Activated T-cell treated with anti-CD3 and anti-CD28 coated beads for 48 hours (primary cell): ENCODE results near the gene PYGM.
"Not testable (repeated sequence)": the region's sequence is repeated elsewhere in the genome, so short reads cannot be mapped to it uniquely, and the experiment has no call there.

Experiments used
- DNase-seq: peaks from one replicate; pipeline ENCODE4 v3.0.0-alpha.2; 2020; ENCODE audit warnings: low read depth

PYGM gene

DNA sequence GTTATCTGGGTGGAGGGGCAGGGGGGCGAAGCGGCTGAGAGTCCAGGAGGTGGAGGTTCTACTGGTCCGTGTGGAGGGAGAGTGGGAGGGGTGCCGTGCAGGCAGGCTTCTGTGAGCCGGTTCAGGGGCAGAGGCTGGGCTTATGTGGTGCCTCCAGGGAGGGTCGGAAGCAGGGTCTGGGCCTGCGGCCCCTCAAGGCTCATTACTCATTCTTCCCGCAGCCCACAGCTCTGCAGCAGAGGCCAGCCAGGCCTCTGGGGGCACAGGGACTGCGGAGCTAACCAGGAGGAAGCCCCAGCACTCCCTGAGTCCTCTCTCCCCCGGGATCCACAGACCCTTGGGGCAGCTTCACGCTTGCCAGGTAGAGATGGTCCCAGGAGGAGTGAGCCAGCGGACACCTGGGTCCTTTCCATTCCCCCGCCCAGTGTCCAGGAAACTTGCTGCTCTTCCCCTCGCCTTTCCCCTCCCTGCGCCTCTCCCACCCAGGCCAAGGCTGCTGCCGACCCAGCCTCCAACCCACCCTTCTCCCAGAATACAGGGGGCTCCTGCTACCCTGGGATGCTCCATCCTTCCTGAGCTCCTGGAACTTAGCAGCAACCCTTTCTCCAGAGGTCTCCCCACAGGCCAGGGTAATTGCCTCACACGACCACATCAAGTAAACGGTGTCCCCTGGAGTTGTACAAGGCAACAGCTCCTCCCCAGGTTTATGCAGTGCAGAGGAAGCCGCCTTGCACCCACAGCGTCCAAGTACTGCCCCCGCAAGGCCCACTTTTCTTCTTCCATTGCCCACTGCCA, 43.1 kb downstream of the PYGM start:
- no peak for DNase-seq

DNA sequence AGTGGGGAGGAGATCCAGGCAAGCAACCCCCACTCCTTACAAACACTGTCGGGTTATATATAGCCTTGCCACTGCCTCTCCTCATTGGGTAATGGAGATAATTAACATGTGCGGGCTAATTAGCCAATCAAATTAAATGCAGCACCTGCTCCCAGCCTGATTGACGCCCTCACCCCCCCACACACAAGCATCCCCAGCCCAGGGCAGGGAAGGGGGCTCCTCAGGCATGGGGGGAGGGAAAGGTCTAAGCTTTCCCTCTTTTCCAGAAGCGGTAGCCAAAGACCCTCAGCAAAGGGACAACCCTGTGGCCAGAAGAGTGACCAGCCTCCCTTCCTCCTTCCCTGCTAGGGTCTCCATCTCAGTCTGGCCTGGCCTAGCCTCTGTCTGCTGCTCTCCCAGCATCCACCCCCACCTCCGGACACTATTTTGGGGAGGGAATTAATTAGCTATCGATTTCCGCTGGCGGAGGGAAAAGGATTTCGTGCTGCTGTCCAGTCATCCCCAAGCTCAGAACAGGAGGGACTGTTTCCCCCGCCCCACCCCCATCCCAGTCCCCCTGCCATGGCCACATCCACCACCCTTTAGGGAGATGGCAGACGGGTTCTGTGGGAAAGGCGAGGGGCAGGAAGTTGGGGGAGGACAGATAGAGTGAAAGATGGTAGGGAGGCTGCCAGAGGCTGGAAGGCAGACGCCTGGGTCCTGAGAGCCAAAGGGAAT, 43.9 kb downstream of the PYGM start:
- no peak for DNase-seq

DNA sequence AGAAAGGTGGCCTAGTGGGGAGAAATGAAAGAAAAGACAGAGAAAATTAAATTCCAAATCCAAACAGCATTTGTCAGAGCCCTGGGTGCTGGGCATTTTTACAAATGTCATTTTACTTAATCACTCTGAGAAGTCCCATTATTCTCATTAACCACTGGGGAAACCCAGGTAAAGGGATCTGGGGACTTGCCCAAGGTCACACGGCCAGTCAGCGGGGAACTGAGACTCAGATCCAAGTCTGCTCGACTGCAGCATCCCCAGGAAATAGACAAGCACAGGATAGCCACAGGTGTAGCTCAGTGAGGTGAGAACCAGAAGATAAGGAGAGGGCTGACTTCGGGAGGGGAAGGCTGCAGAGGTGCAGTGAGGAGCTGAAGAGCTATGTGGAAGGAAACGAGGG, 44.7 kb downstream of the PYGM start:
- DNase-seq: no peak

DNA sequence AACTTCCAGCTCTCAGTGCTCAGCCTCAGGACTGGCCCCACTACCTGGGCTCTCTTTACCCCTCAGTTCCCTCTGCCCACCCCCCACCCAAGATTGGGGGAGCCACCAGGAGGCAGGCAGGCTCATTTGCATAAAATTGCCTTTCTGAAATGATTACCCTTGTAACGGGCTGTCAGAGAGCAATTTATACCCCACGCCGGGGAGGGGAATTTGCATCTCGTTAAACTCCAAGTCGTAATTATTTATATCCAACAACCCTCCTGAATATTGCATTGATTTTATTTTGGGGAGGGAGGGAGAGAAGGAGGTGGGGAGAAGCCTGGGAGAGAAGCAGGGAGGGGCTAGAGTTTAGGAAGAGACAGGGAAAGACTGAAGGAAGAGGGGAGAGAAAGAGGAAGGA, 45.1 kb downstream of the PYGM start:
- DNase-seq: no peak

DNA sequence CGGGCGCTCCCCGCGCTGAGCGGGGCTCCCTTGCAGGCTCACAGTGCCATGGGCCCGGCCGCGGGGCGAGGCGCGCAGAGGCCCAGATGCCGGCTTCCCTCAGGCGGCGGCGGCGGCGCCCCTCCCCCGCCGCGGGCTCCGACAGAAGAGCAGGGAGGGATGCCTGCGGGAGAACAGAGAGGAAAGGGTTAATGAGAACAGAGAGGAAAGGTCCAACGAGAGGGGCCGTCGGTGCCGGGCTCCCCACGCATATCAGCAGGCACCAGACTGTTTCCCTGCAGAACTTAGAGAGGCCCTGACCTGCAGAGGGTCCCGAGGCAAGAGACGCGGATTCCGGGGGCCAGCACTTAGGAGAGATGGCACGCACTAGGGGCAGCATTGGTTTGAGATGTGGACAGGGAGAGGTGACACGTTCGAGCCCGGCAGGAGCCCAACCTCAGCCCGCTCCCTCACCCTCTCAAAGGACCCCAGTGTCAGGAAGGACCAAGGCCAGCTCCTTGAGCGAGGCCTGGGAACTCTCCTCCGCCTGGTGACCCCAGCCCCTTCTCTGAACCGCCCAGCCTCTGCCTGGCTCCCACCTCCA, 45.9 kb downstream of the PYGM start:
- DNase-seq: no peak

DNA sequence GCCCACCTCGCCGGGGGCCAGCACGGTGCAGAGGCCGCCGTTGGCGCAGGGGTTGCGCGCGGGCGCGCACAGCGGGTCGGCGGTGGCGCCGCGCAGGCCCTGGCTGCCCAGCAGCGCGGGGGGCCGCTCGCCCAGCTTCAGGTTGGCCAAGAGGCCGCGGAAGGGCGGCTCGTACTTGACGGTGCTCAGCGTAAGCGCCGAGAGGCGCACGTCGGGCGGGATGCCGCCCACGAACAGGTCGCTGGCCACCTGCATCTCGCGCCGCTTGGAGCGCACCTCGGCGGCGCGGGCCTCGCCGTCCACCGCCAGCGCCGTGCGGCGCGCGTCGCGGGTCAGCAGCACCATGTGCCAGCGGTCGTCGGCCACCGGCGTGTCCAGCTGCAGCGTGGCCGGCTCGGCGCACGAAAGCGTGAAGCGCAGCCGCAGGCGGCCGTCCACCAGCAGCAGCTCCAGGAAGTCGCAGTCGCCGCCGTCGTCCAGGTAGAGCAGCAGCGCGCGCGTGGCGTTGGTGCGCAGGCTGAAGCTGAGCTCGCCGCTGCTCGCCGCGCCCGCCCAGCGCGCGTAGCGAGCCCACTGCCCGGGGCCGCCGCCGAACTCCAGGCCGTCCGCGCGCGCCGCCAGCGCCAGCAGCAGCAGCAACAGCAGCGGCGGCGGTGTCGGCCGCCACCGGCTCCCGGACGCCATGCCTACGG, 46.6 kb downstream of the PYGM start:
- DNase-seq: no peak

DNA sequence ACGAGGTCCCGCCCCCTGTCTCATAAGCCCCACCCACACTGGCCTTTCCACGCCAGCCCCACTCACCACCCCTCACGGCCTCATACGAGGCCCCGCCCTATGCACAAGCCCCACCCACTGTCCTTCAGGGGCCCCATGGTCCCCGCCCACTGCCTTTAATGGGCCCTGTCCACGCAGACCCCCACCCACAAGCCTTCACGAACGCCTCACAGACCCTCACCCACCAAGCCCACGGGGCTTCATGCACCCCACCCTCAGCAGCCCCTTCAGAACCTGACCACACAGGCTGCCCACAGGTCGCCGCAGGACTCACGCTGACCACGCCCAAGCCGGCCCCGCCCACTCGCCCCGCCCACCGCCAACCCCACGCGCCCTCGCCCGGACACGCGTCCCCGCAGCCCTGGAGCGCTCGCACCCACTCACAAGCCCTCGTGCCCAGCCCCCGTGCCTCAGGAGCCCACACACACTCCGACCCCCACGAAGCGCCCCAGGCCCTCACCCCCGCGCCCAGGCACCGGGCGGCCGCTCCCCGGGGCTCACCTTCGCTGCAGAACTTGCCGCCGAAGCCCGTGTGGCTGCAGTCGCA, 47.3 kb downstream of the PYGM start:
- no peak for DNase-seq

DNA sequence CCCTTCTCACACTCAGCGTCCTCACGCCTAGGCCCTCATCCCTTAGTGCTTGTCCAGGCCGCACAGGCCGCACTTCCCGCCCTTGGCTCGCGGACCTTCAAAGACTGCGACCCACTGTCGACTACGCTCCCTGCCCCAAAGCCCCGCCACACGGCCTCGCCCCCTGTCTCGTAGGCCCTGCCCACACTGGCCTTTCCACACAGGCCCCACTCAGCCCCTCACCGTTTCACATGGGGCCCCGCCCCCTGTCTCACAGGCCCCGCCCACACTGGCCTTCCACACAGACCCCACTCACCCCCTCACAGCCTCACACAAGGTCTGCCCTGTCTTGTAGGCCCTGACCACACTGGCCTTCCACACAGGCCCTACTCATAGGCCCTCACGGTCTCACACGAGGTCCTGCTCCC, 47.8 kb downstream of the PYGM start:
- no peak for DNase-seq

DNA sequence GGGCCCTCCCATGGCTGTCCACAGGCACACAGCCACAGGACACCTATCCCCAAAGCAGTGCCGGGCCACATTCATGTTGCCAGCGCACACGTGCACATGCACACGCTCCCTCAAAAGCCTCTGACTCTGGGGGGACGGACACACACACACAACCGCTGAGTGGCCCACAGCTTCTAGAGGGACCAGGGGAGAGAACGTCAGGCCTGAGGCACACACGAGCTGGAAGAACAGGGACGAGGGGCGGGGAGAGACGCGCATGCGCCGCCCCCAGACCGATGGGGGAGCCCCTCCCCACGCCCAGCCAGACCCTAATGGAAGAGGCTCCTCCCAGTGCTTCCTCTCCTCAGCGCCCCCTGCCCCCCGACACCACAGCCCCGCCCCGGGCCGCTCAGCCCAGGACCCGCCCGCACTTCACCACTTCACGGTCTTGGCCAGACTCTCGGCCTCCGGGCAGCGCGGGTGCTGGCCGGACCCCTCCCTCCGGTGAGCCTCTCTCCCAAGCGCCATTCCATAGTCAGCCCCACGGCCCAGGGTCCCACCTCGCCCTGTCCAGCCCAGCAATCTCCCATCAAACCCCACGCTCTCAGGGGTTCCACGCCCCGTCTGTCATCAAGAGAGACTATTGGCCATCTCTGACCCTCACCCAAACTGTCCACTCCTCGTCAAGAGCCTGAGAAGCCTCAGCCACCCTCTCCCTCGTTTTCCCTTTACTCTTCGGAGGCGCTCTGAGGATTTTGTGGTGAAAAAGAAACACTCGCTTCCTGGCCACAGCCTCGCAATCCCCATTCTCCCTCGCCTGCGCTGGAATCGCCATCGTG, 48.4 kb downstream of the PYGM start:
- DNase-seq: no peak

DNA sequence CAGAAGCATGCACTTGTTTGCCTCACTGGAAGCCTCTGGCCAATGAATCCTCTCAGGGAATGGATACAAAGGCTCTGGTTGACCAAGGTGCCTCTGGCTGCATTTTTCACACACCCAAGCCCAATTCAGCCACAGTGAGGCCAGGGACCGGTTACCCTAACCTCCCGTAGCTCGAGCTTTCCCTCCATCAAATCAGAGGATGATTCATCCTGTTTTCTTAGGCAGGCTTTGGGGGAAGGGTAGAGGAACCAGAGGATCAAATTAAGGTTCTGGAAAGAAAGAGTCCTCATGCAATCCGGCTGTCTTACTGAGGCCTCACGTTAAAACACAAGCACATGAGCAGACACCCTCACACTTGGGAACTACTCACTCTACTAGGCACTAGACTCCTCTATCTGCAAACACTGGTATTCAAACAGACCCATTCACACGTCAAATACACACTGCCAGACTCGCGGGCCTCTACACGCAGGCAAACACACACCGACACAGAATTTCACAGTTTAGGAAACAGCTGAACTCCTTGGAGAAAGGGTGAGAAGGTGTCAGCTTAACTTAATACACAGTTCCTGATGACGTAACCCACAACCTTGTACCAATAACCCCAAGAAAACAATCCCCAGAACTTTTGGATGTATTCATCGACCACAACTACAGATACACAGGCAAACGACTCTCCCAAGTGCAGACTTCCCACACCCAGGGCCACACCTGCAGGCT, 49.2 kb downstream of the PYGM start:
- DNase-seq: no peak

DNA sequence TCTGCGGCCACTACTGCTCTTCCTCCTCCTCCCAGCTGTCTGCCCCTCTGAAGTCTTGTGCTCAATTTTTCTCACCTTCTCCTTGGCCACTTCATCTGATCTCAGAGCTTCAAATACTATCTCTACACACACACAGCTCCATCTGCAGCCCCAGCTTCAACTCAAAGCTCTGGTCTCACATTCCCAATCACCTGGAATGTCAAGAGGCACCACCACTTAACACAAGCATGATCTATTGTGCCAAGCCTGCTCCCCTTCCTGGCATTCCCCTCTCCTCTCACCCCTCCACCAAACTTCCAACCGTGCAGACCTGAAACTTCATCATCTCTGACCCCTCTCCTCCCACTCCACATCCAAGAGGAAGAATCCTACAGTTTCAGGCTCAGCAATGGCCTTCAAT, 54.3 kb downstream of the PYGM start:
- no peak for DNase-seq

DNA sequence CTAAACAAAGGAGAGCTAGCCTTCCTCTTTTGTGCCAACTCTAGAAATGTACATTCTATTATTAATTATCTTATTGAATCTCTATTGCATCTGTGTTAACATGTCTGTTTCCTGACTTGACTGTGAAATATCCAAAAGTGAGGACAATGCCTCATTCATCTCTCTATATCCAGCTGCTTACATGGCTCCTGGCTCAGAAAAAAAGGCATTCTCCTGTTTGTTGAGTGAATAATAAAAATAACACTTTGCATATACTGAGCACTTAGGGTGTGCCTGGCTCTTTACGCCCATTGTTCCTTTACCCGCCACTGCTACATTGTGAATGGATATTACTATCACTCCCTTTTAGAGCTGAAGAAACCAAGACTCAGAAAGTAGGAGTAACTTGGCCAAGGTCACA, 56.7 kb downstream of the PYGM start:
- no peak for DNase-seq

DNA sequence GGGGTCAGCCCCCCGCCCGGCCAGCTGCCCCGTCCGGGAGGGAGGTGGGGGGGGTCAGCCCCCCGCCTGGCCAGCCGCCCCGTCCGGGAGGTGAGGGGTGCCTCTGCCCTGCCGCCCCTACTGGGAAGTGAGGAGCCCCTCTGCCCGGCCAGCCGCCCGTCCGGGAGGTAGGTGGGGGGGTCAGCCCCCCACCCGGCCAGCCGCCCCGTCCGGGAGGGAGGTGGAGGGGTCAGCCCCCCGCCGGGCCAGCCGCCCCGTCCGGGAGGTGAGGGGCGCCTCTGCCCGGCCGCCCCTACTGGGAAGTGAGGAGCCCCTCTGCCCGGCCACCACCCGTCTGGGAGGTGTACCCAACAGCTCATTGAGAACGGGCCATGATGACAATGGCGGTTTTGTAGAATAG, 57.8 kb downstream of the PYGM start:
- DNase-seq: not testable (repeated sequence)

DNA sequence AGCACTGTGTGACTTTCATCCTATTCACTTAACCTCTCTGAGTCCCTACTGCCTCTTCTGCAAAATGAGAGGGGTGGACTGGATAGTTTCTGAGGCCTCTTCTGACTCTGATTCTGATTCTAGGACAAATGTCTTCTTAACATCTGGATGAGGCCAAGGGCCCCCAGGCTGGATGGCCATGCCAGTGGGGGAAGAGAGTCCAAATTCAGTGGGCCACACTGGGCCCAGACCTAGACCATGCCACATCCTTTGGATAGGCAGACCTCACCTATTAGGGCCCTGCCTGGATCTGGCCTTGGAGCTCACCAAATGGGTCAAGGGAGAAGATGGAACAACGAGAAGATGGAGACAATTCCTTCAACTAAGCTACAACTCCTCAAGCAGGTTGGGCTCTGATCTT, 61.3 kb downstream of the PYGM start:
- no peak for DNase-seq

DNA sequence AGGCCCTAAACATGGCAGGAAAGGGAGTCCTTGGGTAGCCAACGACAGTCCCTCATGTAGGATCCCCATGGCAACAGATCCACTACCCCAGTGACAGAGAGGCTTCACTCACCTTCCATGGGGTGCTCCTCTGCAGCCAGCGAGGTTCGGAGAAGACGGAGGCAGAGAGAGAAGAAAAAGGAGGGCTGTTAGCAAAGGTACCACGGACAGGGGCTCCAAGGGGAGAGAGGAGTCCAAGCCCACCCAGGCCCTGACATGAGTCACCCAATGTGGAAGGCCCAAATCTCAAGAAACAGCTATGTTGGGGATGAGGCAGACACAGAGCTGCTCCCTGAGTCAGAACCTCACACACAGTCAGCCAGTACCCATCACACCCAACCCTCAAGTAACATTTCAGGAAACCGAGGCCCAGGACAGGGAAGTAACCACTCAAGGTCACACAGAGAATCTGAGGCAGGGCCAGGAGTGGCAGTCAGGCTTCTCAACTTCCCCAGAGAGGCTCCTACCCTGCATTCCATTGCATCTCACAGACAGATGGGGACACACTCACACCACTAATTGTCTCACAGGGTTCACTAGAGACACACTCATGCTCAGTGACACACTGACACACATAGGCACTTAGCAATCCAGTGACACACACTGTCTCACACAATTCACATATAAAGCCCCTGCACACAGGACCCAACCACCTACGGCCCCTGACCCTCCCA, 62.0 kb downstream of the PYGM start:
- DNase-seq: no peak
